Measurements from ENCODE around the gene CD22. TPM values are rescaled to one million over a fixed set of nuclear protein-coding genes. Genes with fewer than 3 reads are reported as not detected.
"Not testable (repeated sequence)": the region's sequence is repeated elsewhere in the genome, so short reads cannot be mapped to it uniquely, and the experiment has no call there.

Gene CD22
- total RNA-seq, 2 donors from 2014 or later, result 39.1 to 44.5 TPM

- Mint-ChIP-seq H3K27me3 (ENCODE audit: low read depth) (peaks cover 46% of the 10 kb centered on the region), H3K9me3 (no peaks in the 10 kb centered on the region), H3K4me1 (ENCODE audit: low read depth) (peaks cover 6% of the 10 kb centered on the region), H3K36me3 (ENCODE audit: insufficient read depth in 2 of 2) (no peaks in the 10 kb centered on the region), H3K27ac (no peak overlapping the region), H3K4me3 (no peak overlapping the region)
- no peak for DNase-seq
- ATAC-seq (replicated peaks in 1 of 2), result no peak
Measured at GRCh38 chr19:35363711-35364425, 34.9 kb downstream of the CD22 start.

GRCh38 chr19:35365303-35365702, 36.3 kb downstream of the CD22 start:
- Mint-ChIP-seq H3K27me3 (ENCODE audit: low read depth) (peaks cover 49% of the 10 kb centered on the region), H3K27ac (no peak overlapping the region), H3K4me1 (ENCODE audit: low read depth) (peaks cover 6% of the 10 kb centered on the region), H3K36me3 (ENCODE audit: insufficient read depth in 2 of 2) (no peaks in the 10 kb centered on the region), H3K9me3 (no peaks in the 10 kb centered on the region), H3K4me3 (no peak overlapping the region)
- ATAC-seq (replicated peaks in 1 of 2), result no peak
- DNase-seq, result no peak

- H3K27me3 Mint-ChIP-seq (ENCODE audit: low read depth), result peaks cover 36% of the 10 kb centered on the region
- H3K4me1 Mint-ChIP-seq (ENCODE audit: low read depth), result peaks cover 6% of the 10 kb centered on the region
- DNase-seq (no peak), ATAC-seq (replicated peaks in 1 of 2) (no peak)
- H3K4me3 Mint-ChIP-seq, result no peak overlapping the region
- H3K27ac Mint-ChIP-seq, result no peak overlapping the region
- no peaks in the 10 kb centered on the region for H3K36me3 Mint-ChIP-seq (ENCODE audit: insufficient read depth in 2 of 2)
- no peaks in the 10 kb centered on the region for H3K9me3 Mint-ChIP-seq
Measured at GRCh38 chr19:35368378-35368777, 39.4 kb downstream of the CD22 start.

- DNase-seq (no peak), ATAC-seq (replicated peaks in 1 of 2) (no peak)
- Mint-ChIP-seq H3K36me3 (ENCODE audit: insufficient read depth in 2 of 2) (no peaks in the 10 kb centered on the region), H3K4me3 (no peak overlapping the region), H3K9me3 (no peaks in the 10 kb centered on the region), H3K27me3 (ENCODE audit: low read depth) (peaks cover 35% of the 10 kb centered on the region), H3K27ac (no peak overlapping the region), H3K4me1 (ENCODE audit: low read depth) (peaks cover 9% of the 10 kb centered on the region)
Measured at GRCh38 chr19:35369522-35369921, 40.5 kb downstream of the CD22 start.

DNA sequence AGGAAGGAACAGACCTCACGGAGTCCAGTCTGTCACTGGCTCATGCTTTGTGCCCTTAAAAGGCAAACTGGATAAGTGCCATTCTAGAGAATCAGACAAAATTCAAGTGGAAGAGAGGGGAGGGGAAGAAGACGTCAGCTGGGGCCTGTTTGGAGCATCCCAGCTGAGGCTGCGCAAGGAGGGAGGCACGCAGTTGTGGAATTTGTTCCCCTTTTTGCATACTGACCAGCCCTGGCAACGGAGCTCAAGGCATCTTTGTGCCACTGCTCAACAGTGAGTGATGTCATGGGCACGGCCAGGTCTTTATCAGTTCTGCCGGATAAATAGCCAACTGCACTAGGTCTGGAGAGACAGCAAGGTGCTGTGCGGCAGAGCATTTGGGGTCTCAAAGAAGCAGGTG, 41.7 kb downstream of the CD22 start, which contains the start of gene GPR42:
Gene GPR42 (plus strand): TSS at position 347 of the 400 bp plus-strand sequence. CDS start 292 bp downstream, outside the sequence.
- ATAC-seq (replicated peaks in 1 of 2) (no peak), DNase-seq (no peak)
- H3K4me1 Mint-ChIP-seq (ENCODE audit: low read depth), result peaks cover 21% of the 10 kb centered on the region
- H3K4me3 Mint-ChIP-seq, result no peak within 1 kb of the TSS
- no peaks in the 10 kb centered on the region for H3K9me3 Mint-ChIP-seq
- H3K27me3 Mint-ChIP-seq (ENCODE audit: low read depth), result peaks cover 38% of the 10 kb centered on the region
- H3K27ac Mint-ChIP-seq, result no peak within 1 kb of the TSS
- H3K36me3 Mint-ChIP-seq (ENCODE audit: insufficient read depth in 2 of 2), result peaks cover 0 to 3% of the 10 kb centered on the region in 2 donors

DNA sequence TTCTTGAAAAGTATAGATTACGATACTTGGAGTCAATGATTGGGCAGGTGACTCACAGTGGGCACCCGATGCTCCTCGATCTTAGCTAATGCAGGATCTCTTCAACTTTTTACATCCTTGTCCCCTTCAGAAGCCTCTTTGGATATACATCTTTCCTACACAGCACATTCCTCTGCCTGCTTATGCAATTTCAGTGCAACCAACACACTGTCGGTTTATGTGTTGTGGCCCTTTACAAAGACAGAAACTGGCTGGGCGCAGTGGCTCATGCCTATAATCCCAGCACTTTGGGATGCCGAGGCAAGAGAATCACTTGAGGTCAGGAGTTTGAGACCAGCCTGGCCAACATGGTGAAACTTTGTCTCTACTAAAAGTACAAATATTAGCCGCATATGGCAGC, 44.5 kb downstream of the CD22 start:
- Mint-ChIP-seq H3K4me1 (ENCODE audit: low read depth) (peaks cover 26% of the 10 kb centered on the region), H3K36me3 (ENCODE audit: insufficient read depth in 2 of 2) (peaks cover 0 to 3% of the 10 kb centered on the region in 2 donors), H3K9me3 (peaks cover 0 to 2% of the 10 kb centered on the region in 2 donors), H3K4me3 (no peak overlapping the region), H3K27ac (peak overlapping the region; percentile 81), H3K27me3 (ENCODE audit: low read depth) (peaks cover 32% of the 10 kb centered on the region)
- no peak for DNase-seq
- no peak for ATAC-seq (replicated peaks in 1 of 2)

GRCh38 chr19:35374031-35374430, 45.0 kb downstream of the CD22 start:
- not testable (repeated sequence) for ATAC-seq (replicated peaks in 1 of 2); DNase-seq; H3K36me3 Mint-ChIP-seq (ENCODE audit: insufficient read depth in 2 of 2); H3K9me3 Mint-ChIP-seq
- Mint-ChIP-seq H3K4me1 (ENCODE audit: low read depth) (peaks cover 26% of the 10 kb centered on the region), H3K27me3 (ENCODE audit: low read depth) (peaks cover 31% of the 10 kb centered on the region), H3K4me3 (peak overlapping the region in 1 of 2 donors; percentile 44), H3K27ac (peak overlapping the region; percentile 97)

- H3K4me3 Mint-ChIP-seq, result peak overlapping the region in 1 of 2 donors; percentile 80
- peaks cover 26% of the 10 kb centered on the region for H3K4me1 Mint-ChIP-seq (ENCODE audit: low read depth)
- H3K27ac Mint-ChIP-seq, result peak overlapping the region; percentile 97
- DNase-seq, result no peak
- no peak for ATAC-seq (replicated peaks in 1 of 2)
- H3K36me3 Mint-ChIP-seq (ENCODE audit: insufficient read depth in 2 of 2), result peaks cover 0 to 3% of the 10 kb centered on the region in 2 donors
- peaks cover 0 to 2% of the 10 kb centered on the region in 2 donors for H3K9me3 Mint-ChIP-seq
- peaks cover 39% of the 10 kb centered on the region for H3K27me3 Mint-ChIP-seq (ENCODE audit: low read depth)
Measured at GRCh38 chr19:35375505-35376307, 46.7 kb downstream of the CD22 start.

DNA sequence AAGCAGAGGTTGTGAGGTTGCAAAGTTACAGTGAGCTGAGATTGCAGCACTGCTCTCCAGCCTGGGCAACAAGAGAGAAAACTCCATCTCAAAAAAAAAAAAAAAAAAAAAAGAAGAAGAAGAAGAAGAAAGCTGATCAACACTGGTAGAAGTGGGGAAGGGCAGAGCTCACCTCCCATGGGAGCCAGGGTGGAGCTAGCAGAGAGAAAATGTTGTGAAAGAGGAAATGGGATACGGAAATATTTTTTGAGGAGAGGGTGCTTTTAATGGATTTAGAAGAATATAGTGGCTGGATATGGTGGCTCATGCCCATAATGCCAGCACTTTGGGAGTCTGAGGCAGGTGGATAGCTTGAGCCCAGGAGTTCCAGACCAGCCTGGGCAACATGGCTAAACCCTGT, 48.7 kb downstream of the CD22 start:
- Mint-ChIP-seq H3K4me1 (ENCODE audit: low read depth) (peaks cover 26% of the 10 kb centered on the region), H3K4me3 (no peak overlapping the region), H3K9me3 (peaks cover 0 to 2% of the 10 kb centered on the region in 2 donors)

GRCh38 chr19:35378356-35378755, 49.4 kb downstream of the CD22 start:
- peaks cover 0 to 4% of the 10 kb centered on the region in 2 donors for H3K36me3 Mint-ChIP-seq (ENCODE audit: insufficient read depth in 2 of 2)
- no peak overlapping the region for H3K4me3 Mint-ChIP-seq
- DNase-seq (no peak), ATAC-seq (replicated peaks in 1 of 2) (no peak)
- H3K27ac Mint-ChIP-seq, result no peak overlapping the region
- H3K4me1 Mint-ChIP-seq (ENCODE audit: low read depth), result peaks cover 26% of the 10 kb centered on the region
- peaks cover 0 to 2% of the 10 kb centered on the region in 2 donors for H3K9me3 Mint-ChIP-seq
- H3K27me3 Mint-ChIP-seq (ENCODE audit: low read depth), result peaks cover 54% of the 10 kb centered on the region

More for the DNA sequence above, 48.7 kb downstream of the CD22 start:
- Mint-ChIP-seq H3K36me3 (ENCODE audit: insufficient read depth in 2 of 2) (peaks cover 0 to 3% of the 10 kb centered on the region in 2 donors), H3K27me3 (ENCODE audit: low read depth) (peaks cover 54% of the 10 kb centered on the region), H3K27ac (no peak overlapping the region)
- DNase-seq, result no peak
- ATAC-seq (replicated peaks in 1 of 2), result no peak

DNA sequence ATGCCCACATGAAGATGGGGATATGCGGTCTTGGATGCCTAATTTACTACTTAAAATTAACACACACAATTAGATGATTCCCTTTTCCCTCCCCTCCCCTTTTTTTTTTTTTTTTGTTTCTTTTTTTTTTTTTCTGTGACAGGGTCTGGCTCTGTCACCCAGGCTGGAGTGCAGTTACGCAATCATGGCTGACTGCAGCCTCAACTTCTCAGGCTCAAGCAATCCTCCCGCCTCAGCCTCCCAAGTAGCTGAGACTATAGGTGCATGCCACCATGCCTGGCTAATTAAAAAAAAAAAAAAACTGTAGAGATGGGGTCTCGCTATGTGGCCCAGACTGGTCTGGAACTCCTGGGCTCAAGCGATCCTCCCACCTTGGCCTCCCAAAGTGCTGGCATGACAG, 50.6 kb downstream of the CD22 start:
- H3K9me3 Mint-ChIP-seq, result not testable (repeated sequence)
- H3K4me1 Mint-ChIP-seq (ENCODE audit: low read depth), result peaks cover 22% of the 10 kb centered on the region

DNA sequence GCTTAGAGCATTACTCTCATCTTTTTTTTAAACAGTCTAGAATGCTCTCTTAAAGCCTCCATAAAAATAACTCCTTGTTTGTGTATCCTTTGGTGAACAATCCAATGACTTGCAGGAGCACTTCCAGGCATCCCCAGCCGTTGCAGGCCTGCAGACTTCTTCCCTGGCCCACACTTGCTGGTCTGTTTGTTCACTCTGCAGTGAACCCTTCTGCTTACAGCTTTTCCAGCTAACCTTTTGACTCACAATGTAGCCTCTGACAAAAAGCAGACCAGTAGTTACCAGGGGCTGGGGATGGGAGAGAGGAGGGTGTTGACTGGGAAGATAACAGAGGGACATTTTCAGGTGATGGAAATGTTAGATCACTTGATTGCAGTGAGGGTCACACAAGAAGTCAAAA, 51.0 kb downstream of the CD22 start:
- DNase-seq, result no peak
- Mint-ChIP-seq H3K4me3 (no peak overlapping the region), H3K27me3 (ENCODE audit: low read depth) (peaks cover 53% of the 10 kb centered on the region), H3K36me3 (ENCODE audit: insufficient read depth in 2 of 2) (peaks cover 3 to 6% of the 10 kb centered on the region in 2 donors), H3K4me1 (ENCODE audit: low read depth) (peaks cover 17% of the 10 kb centered on the region), H3K27ac (no peak overlapping the region), H3K9me3 (peaks cover 2 to 4% of the 10 kb centered on the region in 2 donors)
- ATAC-seq (replicated peaks in 1 of 2), result no peak

More for the DNA sequence above, 50.6 kb downstream of the CD22 start:
- not testable (repeated sequence) for H3K27ac Mint-ChIP-seq; ATAC-seq (replicated peaks in 1 of 2); H3K36me3 Mint-ChIP-seq (ENCODE audit: insufficient read depth in 2 of 2); H3K4me3 Mint-ChIP-seq; DNase-seq
- peaks cover 54% of the 10 kb centered on the region for H3K27me3 Mint-ChIP-seq (ENCODE audit: low read depth)

DNA sequence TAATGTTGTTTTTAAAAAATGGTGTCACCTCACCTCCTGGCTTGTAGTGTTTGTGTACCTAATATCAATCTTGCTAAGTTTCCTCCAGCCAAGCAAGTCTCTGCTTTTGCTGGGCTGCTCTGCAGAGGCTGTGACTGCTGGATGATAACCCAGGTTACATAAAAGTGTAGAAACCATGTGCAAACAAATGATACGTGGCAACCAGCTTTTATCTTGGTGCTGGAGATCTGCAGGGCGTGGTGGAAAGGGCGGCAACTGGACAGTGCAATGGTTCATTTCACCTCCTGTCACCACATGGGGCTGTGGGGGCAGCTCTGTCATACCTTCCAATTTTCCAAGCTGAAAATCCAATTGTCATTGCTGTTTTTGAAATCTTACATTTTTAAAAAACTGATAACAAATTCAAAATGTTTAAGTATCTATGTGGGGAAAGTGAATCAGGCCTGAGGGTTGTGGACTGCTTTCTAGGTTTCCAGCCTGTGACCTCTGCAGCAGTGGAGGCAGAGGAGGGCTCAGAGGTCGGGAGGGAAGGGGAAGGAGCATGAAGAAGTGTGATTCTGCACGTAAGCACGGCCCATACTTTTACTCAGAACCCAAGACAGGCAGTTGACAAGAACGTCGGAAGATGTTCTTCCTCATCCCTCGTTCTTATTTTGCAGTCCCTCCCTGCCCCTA, 51.6 kb downstream of the CD22 start:
- Mint-ChIP-seq H3K27ac (no peak overlapping the region), H3K4me3 (no peak overlapping the region), H3K27me3 (ENCODE audit: low read depth) (peaks cover 47% of the 10 kb centered on the region)

More for the DNA sequence above, 51.6 kb downstream of the CD22 start:
- Mint-ChIP-seq H3K9me3 (peaks cover 2 to 4% of the 10 kb centered on the region in 2 donors), H3K4me1 (ENCODE audit: low read depth) (peaks cover 11% of the 10 kb centered on the region), H3K36me3 (ENCODE audit: insufficient read depth in 2 of 2) (peaks cover 3 to 5% of the 10 kb centered on the region in 2 donors)
- DNase-seq (no peak), ATAC-seq (replicated peaks in 1 of 2) (no peak)

Data from activated T-cell treated with anti-CD3 and anti-CD28 coated beads, Interleukin-2, amount 50 U/mL, for 72 hours (primary cell).